HCT116 (cell line): ENCODE data around the gene ITGB6. TPM values are rescaled to one million over a fixed set of nuclear protein-coding genes. Genes with fewer than 3 reads are reported as not detected.

ENCODE experiments used
- ATAC-seq: fragments of 200-7000 bp; cut with Tn5 transposase; 2 replicates; pipeline ENCODE4 v1.9.1; 2020; ENCODE audit warnings: mild to moderate bottlenecking, moderate library complexity
- BruUV-seq: library from RNA; stranded (reverse); fragments of 400-500 nt; replicated peaks from 2 replicates; lab custom pipeline; 2021; lab: Mats Ljungman, UMichigan
- CTCF ChIA-PET: fragments of 300-600 bp; sonication (Branson Sonifier 250); formaldehyde crosslinking; loops from one replicate; lab custom pipeline; 2021; ENCODE audit warnings: antibody characterized with exemption; lab: Charles Lee
- POLR2A ChIA-PET: fragments of 300-600, 350-600 bp; sonication (Branson Sonifier 250); formaldehyde crosslinking; loops from one replicate; lab custom pipeline; 2021; ENCODE audit warnings: antibody characterized with exemption; lab: Charles Lee
- RAD21 ChIA-PET, 2 experiments: fragments of 300-600 bp; sonication (Branson Sonifier 250); formaldehyde crosslinking; loops; one replicate each; lab custom pipeline; 2023; ENCODE audit warnings: low total read pairs in 2 of 2; ENCODE audit not compliant: uncharacterized antibody in 2 of 2, unreplicated experiment in 2 of 2, low non-redundant PET in 1 of 2; lab: Charles Lee
- DNase-seq: peaks from one replicate; pipeline ENCODE4 v3.0.0-alpha.2; 2010; ENCODE audit warnings: low read depth, low spot score
- H2AFZ ChIP-seq: fragments of 200-600 bp; shearing (Covaris generic), sonication (generic); 2 replicates; pipeline ENCODE4 v1.6.1; 2017; ENCODE audit warnings: low read depth, mixed run types, mixed read lengths, antibody characterized with exemption, low read length; ENCODE audit not compliant: poor library complexity, severe bottlenecking
- H3K27ac ChIP-seq: 2 replicates; pipeline ENCODE4 v1.5.1; 2012; ENCODE audit warnings: low read depth, low read length
- H3K27me3 ChIP-seq: fragments of 200-600 bp; sonication (generic); 2 replicates; pipeline ENCODE4 v1.6.1; 2016; ENCODE audit warnings: mixed run types, low read length, mixed read lengths; ENCODE audit not compliant: insufficient read depth
- H3K36me3 ChIP-seq, 2 experiments: fragments of 200-500 bp in 1 of 2; fragments of 200-600 bp in 1 of 2; sonication (Bioruptor generic) in 1 of 2; sonication (generic) in 1 of 2; 2 replicates each; pipeline versions ENCODE4 v1.5.1 to v1.6.1; 2014 to 2016; ENCODE audit warnings: low read length in 2 of 2, inconsistent platforms in 1 of 2, mixed read lengths in 1 of 2, mixed run types in 1 of 2; ENCODE audit not compliant: insufficient read depth in 2 of 2, control insufficient read depth in 1 of 2
- H3K4me1 ChIP-seq, 2 experiments: fragments of 200-600 bp in 1 of 2; sonication (generic) in 1 of 2; 2 replicates each; pipeline versions ENCODE4 v1.5.1 to v1.6.1; 2012 to 2017; ENCODE audit warnings: low read length in 2 of 2, inconsistent platforms in 1 of 2, mild to moderate bottlenecking in 1 of 2, mixed read lengths in 1 of 2, mixed run types in 1 of 2, moderate library complexity in 1 of 2; ENCODE audit not compliant: insufficient read depth in 2 of 2, control insufficient read depth in 1 of 2
- H3K4me2 ChIP-seq: fragments of 200-600 bp; sonication (generic); 2 replicates; pipeline ENCODE4 v1.6.1; 2017; ENCODE audit warnings: mixed run types, low read length, mixed read lengths
- H3K4me3 ChIP-seq, 2 experiments: fragments of 200-600 bp in 1 of 2; sonication (generic) in 1 of 2; replicated peaks in 1 of 2; 2 replicates each; pipeline ENCODE4 v1.5.1; 2011 to 2016; ENCODE audit warnings: low read length in 2 of 2, control low read depth in 1 of 2, low read depth in 1 of 2, mild to moderate bottlenecking in 1 of 2, mixed read lengths in 1 of 2, mixed run types in 1 of 2
- H3K79me2 ChIP-seq: fragments of 200-600 bp; sonication (generic); 2 replicates; pipeline ENCODE4 v1.6.1; 2017; ENCODE audit warnings: mild to moderate bottlenecking, mixed run types, low read length, moderate library complexity, mixed read lengths; ENCODE audit not compliant: insufficient read depth
- H3K9ac ChIP-seq: fragments of 200-600 bp; sonication (generic); 2 replicates; pipeline ENCODE4 v1.6.1; 2016; ENCODE audit warnings: low read length, mixed read lengths
- H3K9me2 ChIP-seq: fragments of 200-600 bp; sonication (generic), shearing (Covaris generic); 2 replicates; pipeline ENCODE4 v1.6.1; 2017; ENCODE audit warnings: mixed run types, mild to moderate bottlenecking, moderate library complexity; ENCODE audit not compliant: insufficient read depth
- H3K9me3 ChIP-seq, 2 experiments: fragments of 200-500 bp in 1 of 2; fragments of 200-600 bp in 1 of 2; sonication (Bioruptor generic) in 1 of 2; sonication (generic) in 1 of 2; 2 replicates each; pipeline ENCODE4 v1.6.1; 2014 to 2017; ENCODE audit warnings: low read length in 2 of 2, mixed read lengths in 2 of 2, inconsistent platforms in 1 of 2, low read depth in 1 of 2, mild to moderate bottlenecking in 1 of 2, mixed run types in 1 of 2, moderate library complexity in 1 of 2; ENCODE audit not compliant: control insufficient read depth in 1 of 2, insufficient read depth in 1 of 2
- H4K20me1 ChIP-seq: fragments of 200-600 bp; sonication (generic), shearing (Covaris generic); 2 replicates; pipeline ENCODE4 v1.6.1; 2017; ENCODE audit warnings: mixed run types, mild to moderate bottlenecking, moderate library complexity; ENCODE audit not compliant: insufficient read depth
- EGR1 ChIP-seq: IDR thresholded peaks from 2 replicates; pipeline ENCODE4 v1.6.1; 2012; ENCODE audit warnings: low read depth
- ELF1 ChIP-seq: IDR thresholded peaks from 2 replicates; pipeline ENCODE4 v1.6.1; 2012; ENCODE audit warnings: low read depth, borderline replicate concordance
- FOSL1 ChIP-seq: IDR thresholded peaks from 2 replicates; pipeline ENCODE4 v1.6.1; 2012; ENCODE audit warnings: low read depth
- JUND ChIP-seq: IDR thresholded peaks from 2 replicates; pipeline ENCODE4 v1.6.1; 2012
- POLR2A ChIP-seq: IDR thresholded peaks from 2 replicates; pipeline ENCODE4 v1.7.0; 2011; ENCODE audit warnings: borderline replicate concordance; ENCODE audit not compliant: insufficient read depth, insufficient read length; ENCODE audit errors: extremely low read depth
- POLR2AphosphoS5 ChIP-seq: IDR thresholded peaks from 2 replicates; pipeline ENCODE4 v1.6.1; 2011; ENCODE audit warnings: mild to moderate bottlenecking, low read depth, low read length, moderate library complexity
- SIN3A ChIP-seq: IDR thresholded peaks from 2 replicates; pipeline ENCODE4 v1.6.1; 2012; ENCODE audit warnings: low read depth
- SRF ChIP-seq: IDR thresholded peaks from 2 replicates; pipeline ENCODE4 v1.6.1; 2012; ENCODE audit warnings: low read depth
- TCF7L2 ChIP-seq: IDR thresholded peaks from 2 replicates; pipeline ENCODE4 v1.7.0; 2011; ENCODE audit warnings: borderline replicate concordance, inconsistent platforms; ENCODE audit not compliant: insufficient read depth, insufficient read length; ENCODE audit errors: extremely low read depth
- YY1 ChIP-seq: IDR thresholded peaks from 2 replicates; pipeline ENCODE4 v1.6.1; 2011; ENCODE audit warnings: low read length, low read depth, moderate library complexity, mild to moderate bottlenecking; ENCODE audit not compliant: insufficient replicate concordance; ENCODE audit errors: extremely low read depth
- ZFX ChIP-seq: fragments of 450-650 bp; IDR thresholded peaks from 2 replicates; pipeline ENCODE4 v1.6.1; 2017
- intact Hi-C: fragments of 100-400 bp; cut with micrococcal nuclease; formaldehyde crosslinking; loops from 2 replicates; pipeline ENCODE4 v1.10.0; 2022
- total RNA-seq: library from RNA; stranded (reverse); gene quantifications from one replicate; pipeline ENCODE4 v1.2.1, GENCODE V29; 2021; ENCODE audit not compliant: unreplicated experiment
- TF ChIP-seq, protein P1 (sequence below): IDR thresholded peaks from 2 replicates; pipeline ENCODE4 v1.6.1; 2012

The ITGB6 gene
- total RNA-seq, 1 experiment from 2014 or later: 0.12 TPM

DNA sequence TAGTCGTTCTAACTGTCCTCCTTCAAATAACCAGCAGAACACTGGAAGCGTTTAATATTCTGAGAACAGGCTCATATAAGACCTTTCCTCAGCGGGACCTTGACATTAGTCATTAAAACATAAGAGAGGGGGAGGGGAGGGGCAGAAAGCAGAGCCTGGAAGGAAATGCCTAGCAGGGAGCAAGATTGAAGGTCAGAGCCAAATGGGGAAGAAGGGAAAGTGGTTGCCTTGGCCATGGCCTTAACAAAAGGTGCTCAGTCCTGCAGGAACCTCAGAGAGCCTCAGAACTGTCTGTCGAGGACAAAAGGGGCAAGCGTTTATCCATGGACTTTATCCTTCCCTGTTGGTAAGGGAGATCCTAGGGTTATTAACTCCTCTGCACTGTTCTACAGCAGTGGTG lies 136.8 kb downstream of the ITGB6 start:
- H3K9me3 ChIP-seq: no peaks in the 10 kb centered on the region
- H3K79me2 ChIP-seq: no peaks in the 10 kb centered on the region
- ChIA-PET POLR2A (no interaction called here), CTCF (no interaction called here), RAD21 (no interaction called here)
- no peaks in the 10 kb centered on the region for H3K36me3 ChIP-seq
- TF ChIP-seq ZFX: no peak
- no peak for TF ChIP-seq SIN3A
- no peak for TF ChIP-seq FOSL1
- no peak for TF ChIP-seq TCF7L2
- TF ChIP-seq, protein P1, sequence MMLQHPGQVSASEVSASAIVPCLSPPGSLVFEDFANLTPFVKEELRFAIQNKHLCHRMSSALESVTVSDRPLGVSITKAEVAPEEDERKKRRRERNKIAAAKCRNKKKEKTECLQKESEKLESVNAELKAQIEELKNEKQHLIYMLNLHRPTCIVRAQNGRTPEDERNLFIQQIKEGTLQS: no peak
- TF ChIP-seq POLR2A: no peak
- TF ChIP-seq ELF1: no peak
- TF ChIP-seq EGR1: no peak
- TF ChIP-seq JUND: no peak
- no peak for TF ChIP-seq SRF
- no peak for TF ChIP-seq POLR2AphosphoS5
- TF ChIP-seq YY1: no peak
- intact Hi-C loops: no loop called here
- no peaks in the 10 kb centered on the region for H3K27me3 ChIP-seq
- ATAC-seq (no peak), DNase-seq (no peak)
- H3K9me2 ChIP-seq: no peaks in the 10 kb centered on the region
- H3K4me2 ChIP-seq: peak overlapping the region; percentile 74; the same call in 1 of the 2 replicates
- BruUV-seq: no TSS peak
- H3K9ac ChIP-seq: no peak overlapping the region
- no peak overlapping the region for H3K27ac ChIP-seq
- peaks cover 0 to 5% of the 10 kb centered on the region in 2 experiments; a peak in 2 of 4 replicates for H3K4me1 ChIP-seq
- H2AFZ ChIP-seq: peak overlapping the region; percentile 54
- H4K20me1 ChIP-seq: no peaks in the 10 kb centered on the region
- 0 out of 4 replicates have a peak overlapping the region, but pooled peaks of 1 of the 2 experiments have one; percentile 55 for H3K4me3 ChIP-seq
